IPS DF 19.7 (cell line): Measurements from ENCODE around the gene OR5C1.
"Not testable (repeated sequence)": the region's sequence is repeated elsewhere in the genome, so short reads cannot be mapped to it uniquely, and the experiment has no call there.

Experiments
- DNase-seq: peaks from one replicate; pipeline ENCODE4 v3.0.0-alpha.2; 2013; ENCODE audit warnings: low read depth, low spot score

The OR5C1 gene

DNA sequence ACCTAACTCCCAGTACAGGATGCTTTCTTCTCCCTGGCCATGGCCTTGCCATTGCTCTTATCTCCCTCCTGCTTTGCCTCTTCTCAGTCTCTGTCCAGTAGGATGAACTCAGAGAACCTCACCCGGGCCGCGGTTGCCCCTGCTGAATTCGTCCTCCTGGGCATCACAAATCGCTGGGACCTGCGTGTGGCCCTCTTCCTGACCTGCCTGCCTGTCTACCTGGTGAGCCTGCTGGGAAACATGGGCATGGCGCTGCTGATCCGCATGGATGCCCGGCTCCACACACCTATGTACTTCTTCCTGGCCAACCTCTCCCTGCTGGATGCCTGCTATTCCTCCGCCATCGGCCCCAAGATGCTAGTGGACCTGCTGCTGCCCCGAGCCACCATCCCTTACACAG lies at the start of gene OR5C1:
Gene OR5C1, plus strand, starts transcription at position 103 of the 400 bp plus-strand sequence. Its CDS starts 0 bp downstream, at position 103.
- DNase-seq: no peak

DNA sequence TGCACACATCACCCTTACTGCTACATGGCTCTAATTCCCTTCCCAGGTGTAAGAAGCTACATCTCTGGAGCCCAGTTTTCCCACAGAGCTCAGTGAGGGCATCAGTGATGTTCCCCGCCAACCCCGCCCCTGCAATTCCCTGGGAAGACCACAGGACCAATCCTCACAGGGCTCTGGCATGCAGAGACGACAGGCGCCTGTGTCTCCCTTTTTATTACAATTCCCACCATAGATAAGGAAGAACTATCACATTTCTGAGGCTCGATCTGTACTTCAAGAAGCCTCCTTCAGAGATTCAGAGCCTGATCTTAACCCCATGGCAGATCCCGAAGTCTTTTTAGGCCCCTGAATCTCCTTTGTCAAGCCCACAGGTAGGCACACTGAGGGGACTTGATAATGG lies 46.7 kb upstream of the OR5C1 start, which contains the start of gene OR1L6:
Gene OR1L6, plus strand, starts transcription at position 301 of the 400 bp plus-strand sequence. CDS start 7,545 bp downstream, outside the sequence.
- DNase-seq: no peak

DNA sequence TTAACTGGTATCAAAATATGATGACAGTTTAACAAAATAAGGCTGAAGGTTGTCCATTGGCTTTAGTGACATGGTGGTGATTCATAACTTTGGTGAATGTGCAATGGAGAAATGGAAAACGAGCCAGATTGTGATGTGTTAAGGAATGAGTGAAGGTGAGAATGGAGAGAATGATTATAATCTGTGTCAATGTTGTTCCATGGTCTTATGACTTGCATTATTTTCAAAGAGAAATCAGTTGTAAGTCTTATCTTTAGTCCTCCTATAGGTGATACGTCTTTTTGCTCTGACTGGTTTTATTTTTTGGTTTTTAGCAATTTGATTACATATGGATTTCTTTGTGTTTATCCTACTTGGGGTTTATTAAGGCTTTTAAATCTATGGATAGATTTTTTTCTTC lies 33.9 kb upstream of the OR5C1 start:
- DNase-seq: no peak

DNA sequence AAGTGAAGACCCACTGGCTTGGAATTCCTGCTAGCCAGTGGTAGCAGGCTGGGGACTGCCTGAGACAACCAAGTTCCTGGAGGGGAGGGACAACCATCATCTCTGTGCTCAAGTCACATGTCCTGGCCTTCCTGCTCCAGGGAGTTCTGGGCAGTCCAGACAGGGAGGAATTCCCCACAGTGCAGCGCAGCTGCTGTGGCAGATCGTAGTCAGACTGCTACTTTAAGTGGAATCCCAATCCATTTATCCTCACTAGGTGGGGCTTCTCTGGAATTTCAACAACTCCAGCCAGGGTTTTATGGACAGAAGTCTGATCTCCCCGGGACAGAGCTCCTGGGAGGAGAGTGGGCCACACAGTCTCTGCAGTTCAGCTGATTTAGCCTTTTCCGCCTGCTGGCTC lies 20.9 kb upstream of the OR5C1 start:
- DNase-seq: no peak

DNA sequence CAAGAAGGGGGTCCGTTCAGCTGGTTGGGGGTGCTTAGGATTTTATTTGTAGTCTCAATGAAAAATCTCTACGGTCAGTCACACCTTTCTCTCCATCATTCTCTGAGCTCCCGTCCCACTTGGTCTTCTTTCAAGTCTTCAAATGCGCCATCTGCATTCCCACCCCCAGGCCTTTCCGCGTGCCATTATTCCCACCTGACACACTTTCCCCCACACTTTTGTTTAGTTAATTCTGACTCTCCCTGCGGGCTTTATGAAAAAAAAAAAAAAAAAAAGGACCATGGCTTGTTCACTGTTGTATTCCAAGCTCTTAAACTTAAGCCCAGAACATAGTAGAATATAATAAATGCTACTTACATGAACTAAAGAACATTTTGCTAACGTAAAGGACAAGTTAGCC lies 11.7 kb upstream of the OR5C1 start:
- no peak for DNase-seq

DNA sequence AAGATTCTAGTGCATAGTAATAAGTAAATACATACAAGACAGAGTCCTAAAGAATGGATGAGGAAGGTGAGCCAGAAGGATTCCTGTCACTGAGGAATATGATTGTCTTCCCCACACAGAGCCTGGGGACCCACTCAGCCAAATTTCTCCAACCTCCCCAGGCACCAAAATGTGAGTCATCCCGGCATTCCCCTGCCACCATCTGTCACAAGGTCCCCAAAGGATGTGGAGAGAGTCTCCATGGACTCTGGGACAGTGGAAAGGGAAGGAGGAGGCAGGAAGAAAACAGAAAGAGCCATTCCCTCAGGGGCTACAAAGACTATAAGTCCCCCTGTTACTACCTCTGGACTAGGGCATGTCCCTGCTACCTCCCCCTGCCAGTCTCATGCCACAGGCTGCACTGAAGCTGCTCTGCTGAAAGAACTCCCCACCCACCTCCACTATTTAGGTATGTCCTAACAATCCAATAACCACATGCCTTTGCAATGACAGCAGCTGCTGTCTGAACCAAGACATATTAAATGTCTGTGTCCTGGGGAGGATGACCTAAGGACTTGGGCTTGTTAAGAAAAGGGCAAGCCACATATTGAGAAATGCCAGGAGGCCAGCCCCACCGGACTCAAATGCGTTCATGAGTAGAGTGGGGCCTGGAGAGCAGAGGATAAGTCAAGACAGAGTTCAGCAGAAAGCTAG lies 10.7 kb upstream of the OR5C1 start:
- no peak for DNase-seq

DNA sequence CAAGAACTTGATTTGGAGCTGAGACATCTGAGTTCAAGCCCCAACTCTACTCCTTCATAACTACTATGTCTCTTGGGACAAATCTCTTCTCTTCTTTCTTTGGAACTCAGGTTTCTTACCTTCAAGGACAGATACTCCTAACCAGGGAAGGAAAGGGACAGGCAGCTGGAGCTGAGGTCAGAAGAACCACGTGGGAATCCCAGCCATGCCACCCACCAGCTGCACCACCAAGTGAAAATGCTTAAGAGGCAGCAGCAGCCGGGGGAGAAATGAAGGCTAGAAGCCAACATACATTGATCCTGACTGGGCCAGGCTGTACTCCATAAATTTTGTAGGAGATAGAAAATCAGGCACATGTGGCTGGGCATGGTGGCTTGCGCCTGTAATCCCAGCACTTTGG lies 9.6 kb upstream of the OR5C1 start:
- DNase-seq: no peak

DNA sequence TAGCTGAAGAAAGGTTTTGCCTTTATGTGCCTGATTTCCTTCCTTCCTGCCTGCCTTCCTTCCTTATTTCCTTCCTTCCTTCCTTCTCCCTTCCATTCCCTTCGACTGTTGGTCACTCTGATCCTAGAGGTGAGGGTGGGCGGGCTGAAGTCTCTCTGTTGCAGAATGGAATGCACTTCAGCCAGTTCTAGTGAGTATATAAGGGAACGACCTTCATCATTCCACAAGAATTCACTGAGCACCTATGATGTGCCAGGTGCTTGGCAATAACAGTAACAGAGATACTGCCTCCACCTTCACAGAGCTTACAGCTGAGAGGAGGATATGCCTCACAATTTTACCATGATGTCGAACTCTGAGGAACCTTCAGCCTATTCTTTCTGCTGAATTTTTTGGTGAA lies 8.7 kb upstream of the OR5C1 start:
- no peak for DNase-seq

DNA sequence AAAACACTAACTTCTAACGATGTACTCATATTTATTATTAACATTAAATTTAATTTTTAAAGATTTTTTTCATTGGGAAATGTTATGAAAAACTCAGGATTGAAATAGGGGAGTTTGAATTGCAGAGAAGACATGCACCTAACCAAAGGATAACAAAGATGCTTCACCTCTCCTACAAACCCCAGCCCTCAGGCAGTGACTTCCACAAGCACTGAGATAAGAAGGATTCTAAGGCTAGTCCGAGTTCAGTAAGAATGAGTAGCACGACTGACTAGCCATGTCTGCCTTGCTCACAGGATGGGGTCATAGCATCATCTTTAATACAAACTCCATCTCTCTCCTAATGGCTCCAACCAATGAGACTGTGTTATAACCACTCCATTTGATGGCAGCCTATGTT lies 7.1 kb upstream of the OR5C1 start:
- no peak for DNase-seq

DNA sequence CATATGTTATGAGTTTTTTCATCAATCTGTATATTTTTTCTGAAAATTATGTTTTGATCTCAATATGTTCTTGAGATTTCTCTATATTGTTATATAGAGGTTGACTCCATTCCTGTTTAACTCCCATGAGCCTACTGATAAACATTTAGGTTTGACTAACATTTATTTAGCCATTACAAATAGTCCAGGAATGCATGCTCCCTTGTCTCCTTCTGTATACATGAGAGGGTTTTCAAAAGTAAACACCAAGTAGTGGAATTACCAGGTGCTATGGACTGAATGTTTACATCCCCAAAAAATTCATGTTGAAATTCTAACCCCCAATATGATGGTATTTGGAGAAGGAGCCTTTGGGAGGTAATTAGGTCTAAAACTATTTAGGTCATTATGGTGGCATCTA lies 3.5 kb upstream of the OR5C1 start:
- no peak for DNase-seq

DNA sequence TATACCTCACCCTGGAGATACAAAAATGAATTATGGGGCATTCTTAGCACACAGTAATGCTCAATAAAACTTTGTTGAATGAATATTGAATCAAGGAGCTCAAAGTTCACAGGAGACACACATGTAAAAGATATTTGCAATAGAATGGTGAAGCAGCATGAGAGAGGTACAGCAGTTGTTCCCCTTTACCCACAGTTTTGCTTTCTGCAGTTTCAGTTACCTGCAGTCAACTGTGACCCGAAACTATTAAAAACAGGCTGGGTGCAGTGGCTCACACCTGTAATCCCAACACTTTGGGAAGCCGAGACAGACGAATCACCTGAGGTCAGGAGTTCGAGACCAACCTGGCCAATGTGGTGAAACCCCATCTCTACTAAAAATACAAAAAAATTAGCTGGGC lies 2.4 kb upstream of the OR5C1 start:
- DNase-seq: no peak

DNA sequence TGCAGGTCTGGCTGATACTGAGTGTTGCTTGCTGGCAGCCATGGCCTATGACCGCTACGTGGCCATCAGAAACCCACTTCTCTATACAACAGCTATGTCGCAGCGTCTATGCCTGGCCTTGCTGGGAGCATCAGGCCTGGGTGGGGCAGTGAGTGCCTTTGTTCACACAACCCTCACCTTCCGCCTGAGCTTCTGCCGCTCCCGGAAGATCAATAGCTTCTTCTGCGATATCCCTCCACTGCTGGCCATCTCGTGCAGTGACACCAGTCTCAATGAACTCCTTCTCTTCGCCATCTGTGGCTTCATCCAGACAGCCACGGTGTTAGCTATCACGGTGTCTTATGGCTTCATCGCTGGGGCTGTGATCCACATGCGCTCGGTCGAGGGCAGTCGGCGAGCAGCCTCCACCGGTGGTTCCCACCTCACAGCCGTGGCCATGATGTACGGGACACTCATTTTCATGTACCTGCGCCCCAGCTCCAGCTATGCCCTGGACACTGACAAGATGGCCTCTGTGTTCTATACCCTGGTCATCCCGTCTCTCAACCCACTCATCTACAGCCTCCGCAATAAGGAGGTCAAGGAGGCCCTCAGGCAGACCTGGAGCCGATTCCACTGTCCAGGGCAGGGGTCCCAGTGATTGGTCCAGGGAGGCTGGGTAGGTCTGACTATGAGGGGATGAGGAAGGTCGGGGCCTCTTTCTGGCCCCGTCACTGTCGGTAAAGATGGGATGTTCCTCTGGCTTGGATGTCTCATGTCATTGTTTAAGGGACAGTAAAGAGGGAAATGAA lies 718 bp downstream of the OR5C1 start:
- DNase-seq: no peak

DNA sequence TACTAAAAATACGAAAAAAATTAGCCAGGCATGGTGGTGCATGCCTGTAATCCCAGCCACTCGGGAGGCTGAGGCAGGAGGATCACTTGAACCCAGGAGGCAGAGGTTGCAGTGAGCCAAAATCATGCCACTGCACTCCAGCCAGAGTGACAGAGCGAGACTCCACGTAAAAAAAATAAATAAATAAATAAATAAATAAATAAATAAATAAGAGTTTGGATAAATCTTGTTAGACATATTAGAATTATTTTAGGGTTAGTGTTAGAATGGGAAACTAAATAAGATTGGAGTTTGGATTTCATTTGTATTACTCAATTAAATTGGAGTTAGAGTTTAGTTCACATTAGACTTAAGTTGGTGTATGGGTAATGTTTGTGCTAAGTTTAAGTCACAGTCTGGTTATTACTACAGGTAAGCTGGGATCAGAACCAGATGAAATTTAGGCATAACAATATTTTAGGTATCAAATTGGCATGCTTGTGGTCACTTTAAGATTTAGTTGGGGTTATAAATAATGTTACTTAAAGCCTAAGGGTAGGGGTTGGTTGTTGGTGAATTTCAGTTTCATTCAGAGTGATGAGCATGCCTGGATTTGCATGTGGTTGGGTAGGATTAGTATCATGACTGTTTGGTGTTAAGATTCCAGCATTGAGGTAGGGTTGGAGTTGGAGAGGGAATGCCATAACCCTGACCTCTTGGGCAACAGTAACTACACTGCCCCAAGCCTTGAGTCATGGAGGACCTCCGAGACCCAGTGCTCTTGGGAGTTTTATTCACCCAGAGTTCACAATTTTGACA lies 3.3 kb downstream of the OR5C1 start:
- DNase-seq: no peak

DNA sequence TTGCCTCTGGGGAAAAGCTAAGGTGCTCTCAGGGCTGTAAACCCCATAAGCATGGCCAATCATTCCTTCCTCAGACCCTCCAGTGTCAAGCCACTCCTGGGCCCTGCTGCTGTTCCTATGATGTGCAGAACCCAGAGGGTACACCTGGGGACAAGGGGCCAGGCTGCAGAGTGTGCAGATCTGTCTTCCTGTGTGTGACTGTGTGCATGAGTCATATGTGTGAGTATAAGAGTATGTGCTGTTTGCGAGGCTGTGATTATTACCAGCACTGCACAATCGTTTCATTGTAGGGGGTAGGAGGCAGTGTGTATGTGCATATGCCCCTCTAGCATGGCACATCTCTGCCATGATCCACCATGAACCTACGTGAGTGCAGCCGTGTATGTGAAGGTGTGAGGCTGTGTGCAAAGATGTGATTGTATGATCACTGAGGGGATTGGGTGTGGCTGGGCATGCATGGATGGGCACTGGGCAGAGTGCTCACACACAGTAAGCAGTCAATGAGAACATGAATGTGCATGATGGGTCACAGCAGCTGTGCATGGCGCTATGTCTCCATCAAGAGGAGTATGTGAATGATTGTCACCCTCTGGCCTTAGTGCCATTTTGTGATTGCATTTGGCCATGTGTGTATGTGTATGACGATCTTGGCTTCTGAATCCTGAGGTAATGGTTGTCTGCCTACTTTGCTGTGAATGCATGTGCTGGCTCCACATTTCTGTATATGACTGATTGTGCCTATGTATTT lies 8.8 kb downstream of the OR5C1 start:
- no peak for DNase-seq

DNA sequence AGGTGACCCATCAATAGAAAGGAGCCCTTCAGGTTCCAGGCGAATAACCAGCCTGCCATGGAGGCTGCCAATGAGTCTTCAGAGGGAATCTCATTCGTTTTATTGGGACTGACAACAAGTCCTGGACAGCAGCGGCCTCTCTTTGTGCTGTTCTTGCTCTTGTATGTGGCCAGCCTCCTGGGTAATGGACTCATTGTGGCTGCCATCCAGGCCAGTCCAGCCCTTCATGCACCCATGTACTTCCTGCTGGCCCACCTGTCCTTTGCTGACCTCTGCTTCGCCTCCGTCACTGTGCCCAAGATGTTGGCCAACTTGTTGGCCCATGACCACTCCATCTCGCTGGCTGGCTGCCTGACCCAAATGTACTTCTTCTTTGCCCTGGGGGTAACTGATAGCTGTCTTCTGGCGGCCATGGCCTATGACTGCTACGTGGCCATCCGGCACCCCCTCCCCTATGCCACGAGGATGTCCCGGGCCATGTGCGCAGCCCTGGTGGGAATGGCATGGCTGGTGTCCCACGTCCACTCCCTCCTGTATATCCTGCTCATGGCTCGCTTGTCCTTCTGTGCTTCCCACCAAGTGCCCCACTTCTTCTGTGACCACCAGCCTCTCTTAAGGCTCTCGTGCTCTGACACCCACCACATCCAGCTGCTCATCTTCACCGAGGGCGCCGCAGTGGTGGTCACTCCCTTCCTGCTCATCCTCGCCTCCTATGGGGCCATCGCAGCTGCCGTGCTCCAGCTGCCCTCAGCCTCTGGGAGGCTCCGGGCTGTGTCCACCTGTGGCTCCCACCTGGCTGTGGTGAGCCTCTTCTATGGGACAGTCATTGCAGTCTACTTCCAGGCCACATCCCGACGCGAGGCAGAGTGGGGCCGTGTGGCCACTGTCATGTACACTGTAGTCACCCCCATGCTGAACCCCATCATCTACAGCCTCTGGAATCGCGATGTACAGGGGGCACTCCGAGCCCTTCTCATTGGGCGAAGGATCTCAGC lies 11.6 kb downstream of the OR5C1 start, which contains the start of gene OR1K1:
Gene OR1K1, plus strand, starts transcription at position 58 of the 995 bp plus-strand sequence. Its CDS starts 0 bp downstream, at position 58.
- no peak for DNase-seq

DNA sequence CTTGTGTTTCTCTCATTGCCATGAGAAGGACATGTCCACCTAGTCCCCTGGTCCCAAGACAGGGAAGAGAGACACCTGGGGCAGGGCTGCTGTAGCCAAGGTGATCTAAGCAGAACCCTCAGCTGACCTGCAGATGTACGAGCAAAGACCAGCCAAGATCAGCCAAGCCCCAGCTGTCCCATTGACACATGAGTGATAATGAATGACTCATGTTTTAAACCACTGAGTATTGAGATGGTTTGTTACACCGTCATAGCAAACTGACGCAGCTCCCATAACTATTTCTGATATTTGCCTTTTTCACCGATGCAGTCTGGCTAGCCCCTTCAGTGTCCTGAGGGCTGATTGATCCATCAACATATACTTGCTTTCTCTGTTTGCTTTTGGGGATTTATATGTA lies 17.9 kb downstream of the OR5C1 start:
- no peak for DNase-seq

DNA sequence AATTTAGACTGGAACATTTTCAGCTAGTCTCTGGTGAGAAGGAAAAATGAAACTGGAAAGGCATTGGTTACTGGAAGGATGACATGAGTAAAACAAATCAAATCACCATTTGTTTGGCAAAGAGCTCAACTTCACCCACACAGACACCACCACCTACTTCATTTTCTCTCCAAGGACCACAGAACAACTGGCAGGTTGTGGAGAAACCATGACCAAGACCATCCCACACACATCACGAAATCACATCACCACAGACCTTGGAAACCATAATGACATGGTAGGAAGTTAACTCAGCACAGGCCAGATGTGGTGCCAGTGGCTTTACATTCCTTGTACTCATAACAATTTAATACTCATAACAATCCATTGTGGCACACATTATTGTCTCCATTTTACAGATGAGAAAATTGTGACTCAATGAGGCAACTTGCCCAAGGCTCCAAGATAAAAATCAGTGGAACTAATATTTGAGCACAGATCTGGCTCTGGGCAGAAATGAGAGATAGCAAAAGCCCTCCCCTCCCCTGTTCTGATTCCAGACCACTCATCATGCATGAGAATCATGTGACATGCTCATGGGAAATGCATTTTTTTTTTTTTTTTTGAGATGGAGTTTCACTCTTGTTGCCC lies 18.7 kb downstream of the OR5C1 start:
- DNase-seq: no peak

DNA sequence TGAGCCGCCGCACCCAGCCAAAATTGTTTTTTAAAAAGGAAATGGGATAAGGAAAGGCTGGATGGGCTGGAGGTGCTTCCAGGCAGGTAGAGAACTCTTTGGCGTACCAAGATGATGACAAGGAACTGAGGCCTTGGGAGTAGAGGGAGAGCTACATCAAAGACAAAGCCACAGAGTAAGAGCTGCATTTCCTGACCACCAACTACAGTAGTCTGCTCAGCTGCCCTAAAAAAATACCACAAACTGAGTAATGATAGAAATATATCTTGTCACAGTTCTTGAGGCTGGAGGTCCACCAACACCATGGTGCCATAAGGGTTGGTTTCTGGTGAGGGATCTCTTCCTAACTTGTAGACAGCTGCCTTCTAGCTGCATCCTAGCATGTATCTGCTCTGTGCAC lies 19.4 kb downstream of the OR5C1 start:
- no peak for DNase-seq

DNA sequence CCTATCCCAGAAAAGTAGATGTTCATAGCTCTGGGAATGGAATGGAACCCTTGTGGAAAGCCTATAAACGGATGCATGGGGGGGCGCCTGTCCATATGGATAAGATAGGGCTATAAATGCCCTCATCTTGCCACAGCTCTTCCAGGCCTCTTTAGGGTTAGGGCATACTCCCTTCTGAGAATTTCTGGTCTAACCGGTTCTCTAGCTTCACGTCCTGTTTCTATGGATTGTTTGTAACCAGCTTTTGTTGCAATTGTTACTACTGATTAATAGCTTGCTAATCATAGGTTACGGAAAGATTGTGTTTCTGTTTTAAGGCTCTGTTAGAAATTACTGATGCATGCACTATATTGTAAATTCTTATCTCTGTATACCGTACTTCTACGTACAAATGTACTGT lies 20.5 kb downstream of the OR5C1 start:
- DNase-seq: not testable (repeated sequence)
